Endothelial cell of umbilical vein (primary cell): ENCODE results near the gene ANKRD39. TPM values are rescaled to one million over a fixed set of nuclear protein-coding genes. Genes with fewer than 3 reads are reported as not detected.

Experiments
- BruUV-seq: library from RNA; stranded (reverse); fragments of 400-500 nt; replicated peaks from 2 replicates; lab custom pipeline; 2021; lab: Mats Ljungman, UMichigan
- CTCF ChIA-PET: fragments of 300-600, 350-600 bp; sonication (Branson Sonifier 250); formaldehyde crosslinking; loops from one replicate; lab custom pipeline; 2021; ENCODE audit warnings: antibody characterized with exemption, inconsistent platforms; lab: Charles Lee
- POLR2A ChIA-PET: fragments of 300-600, 350-600 bp; sonication (Branson Sonifier 250); formaldehyde crosslinking; loops from one replicate; lab custom pipeline; 2021; ENCODE audit warnings: antibody characterized with exemption, inconsistent platforms; lab: Charles Lee
- DNase-seq: peaks from one replicate; pipeline ENCODE4 v3.0.0-alpha.2; 2011; ENCODE audit warnings: low read depth, low spot score
- FAIRE-seq: peaks from 2 replicates; lab custom pipeline; 2011; peaks lifted over from hg19 to GRCh38; lab: Jason Lieb, UNC
- H2AFZ ChIP-seq: 2 replicates; pipeline ENCODE4 v1.6.0; 2012; ENCODE audit warnings: low read depth, low read length, control low read depth, inconsistent platforms
- H3K27ac ChIP-seq: 2 replicates; pipeline ENCODE4 v1.5.1; 2011; ENCODE audit warnings: low read depth, mild to moderate bottlenecking, control low read depth, low read length, moderate library complexity; ENCODE audit not compliant: insufficient read depth
- H3K27me3 ChIP-seq, 2 experiments: 2 replicates each; pipeline versions ENCODE4 v1.6.0 to v1.6.1; 2011; ENCODE audit warnings: low read length in 2 of 2, mixed read lengths in 1 of 2; ENCODE audit not compliant: control insufficient read depth in 2 of 2, insufficient read depth in 2 of 2
- H3K36me3 ChIP-seq, 2 experiments: 2 replicates in 1 of 2; 3 replicates in 1 of 2; pipeline ENCODE4 v1.5.1; 2011; ENCODE audit warnings: low read length in 2 of 2, mild to moderate bottlenecking in 1 of 2, moderate library complexity in 1 of 2; ENCODE audit not compliant: control insufficient read depth in 2 of 2, insufficient read depth in 2 of 2; ENCODE audit errors: extremely low read depth in 1 of 2
- H3K4me1 ChIP-seq: 3 replicates; pipeline ENCODE4 v1.5.1; 2011; ENCODE audit warnings: mild to moderate bottlenecking, low read length; ENCODE audit not compliant: control insufficient read depth, insufficient read depth; ENCODE audit errors: extremely low read depth
- H3K4me2 ChIP-seq: 2 replicates; pipeline ENCODE4 v1.6.1; 2011; ENCODE audit warnings: low read length, control low read depth, mixed read lengths; ENCODE audit not compliant: insufficient read depth
- H3K4me3 ChIP-seq, 3 experiments: fragments of 200-600 bp in 1 of 3; sonication (generic), shearing (Covaris generic) in 1 of 3; replicated peaks in 1 of 3; 2 replicates each; pipeline ENCODE4 v1.5.1; 2011 to 2016; ENCODE audit warnings: control low read depth in 3 of 3, low read length in 3 of 3, mild to moderate bottlenecking in 2 of 3, inconsistent platforms in 1 of 3, low read depth in 1 of 3, moderate library complexity in 1 of 3; ENCODE audit not compliant: insufficient read depth in 1 of 3
- H3K79me2 ChIP-seq: 2 replicates; pipeline ENCODE4 v1.6.0; 2012; ENCODE audit warnings: low read length, inconsistent platforms; ENCODE audit not compliant: control insufficient read depth, insufficient read depth
- H3K9ac ChIP-seq: replicated peaks from 2 replicates; pipeline ENCODE3; 2011; ENCODE audit warnings: low read length, control low read depth; ENCODE audit not compliant: insufficient read depth; ENCODE audit errors: extremely low read depth
- H3K9me1 ChIP-seq: replicated peaks from 3 replicates; pipeline ENCODE4 v1.6.0; 2011; ENCODE audit warnings: mild to moderate bottlenecking, low read length; ENCODE audit not compliant: control insufficient read depth, insufficient read depth; ENCODE audit errors: extremely low read depth
- H3K9me3 ChIP-seq: replicated peaks from 2 replicates; pipeline ENCODE4 v1.5.1; 2012; ENCODE audit warnings: low read length, inconsistent platforms; ENCODE audit not compliant: control insufficient read depth, insufficient read depth
- H4K20me1 ChIP-seq: replicated peaks from 2 replicates; pipeline ENCODE3; 2011; ENCODE audit warnings: mild to moderate bottlenecking, low read length; ENCODE audit not compliant: control insufficient read depth, insufficient read depth; ENCODE audit errors: extremely low read depth
- CTCF ChIP-seq, 2 donors: IDR thresholded peaks; 1 replicate in 1 of 2; 2 replicates in 1 of 2; pipeline ENCODE4 v1.5.1; 2011; ENCODE audit warnings: low read length in 2 of 2, mild to moderate bottlenecking in 2 of 2, moderate library complexity in 2 of 2, control low read depth in 1 of 2, inconsistent platforms in 1 of 2, low read depth in 1 of 2; ENCODE audit not compliant: insufficient read depth in 1 of 2; ENCODE audit errors: extremely low read depth in 1 of 2
- EZH2 ChIP-seq: IDR thresholded peaks from 2 replicates; pipeline ENCODE4 v1.6.1; 2012; ENCODE audit warnings: borderline replicate concordance, low read depth, mild to moderate bottlenecking, moderate library complexity, low read length, inconsistent platforms; ENCODE audit not compliant: severe bottlenecking
- FOS ChIP-seq: IDR thresholded peaks from 2 replicates; pipeline ENCODE4 v1.6.1; 2011; ENCODE audit warnings: mild to moderate bottlenecking, low read length, moderate library complexity, borderline replicate concordance; ENCODE audit not compliant: insufficient read depth
- GATA2 ChIP-seq: IDR thresholded peaks from 2 replicates; pipeline ENCODE4 v1.7.0; 2011; ENCODE audit warnings: low read depth, mild to moderate bottlenecking, moderate library complexity, mixed read lengths, low read length; ENCODE audit not compliant: insufficient read length, insufficient read depth
- JUN ChIP-seq: IDR thresholded peaks from 2 replicates; pipeline ENCODE4 v1.6.1; 2011; ENCODE audit warnings: borderline replicate concordance, low read depth; ENCODE audit not compliant: insufficient read length, insufficient read depth
- MAX ChIP-seq: IDR thresholded peaks from 2 replicates; pipeline ENCODE4 v1.6.1; 2011; ENCODE audit not compliant: insufficient read depth, insufficient read length
- MYC ChIP-seq: IDR thresholded peaks from one replicate; pipeline ENCODE4 v1.6.1; 2011; ENCODE audit warnings: mild to moderate bottlenecking, low read depth, low read length
- POLR2A ChIP-seq: IDR thresholded peaks from 2 replicates; pipeline ENCODE4 v1.6.1; 2012; ENCODE audit warnings: low read depth, mild to moderate bottlenecking, control low read depth, low read length
- POLR2AphosphoS5 ChIP-seq: IDR thresholded peaks from 2 replicates; pipeline ENCODE4 v1.6.1; 2012; ENCODE audit warnings: low read depth, mild to moderate bottlenecking, control low read depth, low read length, moderate library complexity; ENCODE audit not compliant: insufficient read depth
- dilution Hi-C: fragments of 300-500 bp; cut with MboI; formaldehyde crosslinking; loops from one replicate; pipeline ENCODE4 v1.15.0; 2019; ENCODE audit warnings: low sequenced_read_pairs; ENCODE audit not compliant: extremely low pct_ligation_motif_present
- intact Hi-C: fragments of 100-400 bp; cut with micrococcal nuclease; formaldehyde crosslinking; loops from one replicate; pipeline ENCODE4 v1.10.0; 2022
- polyA plus RNA-seq, 4 experiments: library from polyadenylated mRNA; depleted of rRNA in 3 of 4; stranded (reverse) in 3 of 4; unstranded in 1 of 4; fragments of >200 nt; gene quantifications; 2 replicates each; pipeline versions ENCODE4 v1.2.1 to v1.2.3, GENCODE V29; 2011 to 2012; ENCODE audit warnings: missing spikeins in 1 of 4
- total RNA-seq: library from RNA; stranded (reverse); gene quantifications from 2 replicates; pipeline ENCODE4 v1.2.3, GENCODE V29; 2021

The ANKRD39 gene
- total and polyA plus RNA-seq, 2 donors (not counting 3 experiments of a cell fraction or from before 2014, with no cell fraction given) = 14.7 to 17.9 TPM

GRCh38 chr2:96801786-96802595, 55.8 kb downstream of the ANKRD39 start:
- intact Hi-C loops = loop anchor here (5.0 kb wide), 2 partner anchors 40 to 165 kb away; partner anchors contain the start of genes CNNM4 and KANSL3
- BruUV-seq = no TSS peak
- no peaks in the 10 kb centered on the region for H3K4me1 ChIP-seq
- TF ChIP-seq EZH2 (no peak), GATA2 (no peak), POLR2AphosphoS5 (no peak), FOS (no peak), MYC (no peak), POLR2A (no peak), MAX (no peak), CTCF (IDR thresholded peaks at IDR 0.05; ENCODE audit: extremely low read depth in 1 of 2, insufficient read depth in 1 of 2, low read depth in 1 of 2, low read length in 2 of 2) (no peak), JUN (no peak)
- no peaks in the 10 kb centered on the region for H3K79me2 ChIP-seq
- ChIA-PET POLR2A (no interaction called here), CTCF (interaction anchor here (0.7 to 1.3 kb wide), 4 partner anchors 10 to 65 kb away, joined by 3 to 12 read pairs (median 4); partner anchors contain the start of gene CNNM3)
- no peaks in the 10 kb centered on the region for H3K27me3 ChIP-seq
- H3K9me3 ChIP-seq = no peaks in the 10 kb centered on the region
- dilution Hi-C loops = no loop called here
- H4K20me1 ChIP-seq = no peaks in the 10 kb centered on the region
- H3K4me3 ChIP-seq = no peak overlapping the region
- no peak overlapping the region for H2AFZ ChIP-seq
- no peak overlapping the region for H3K9ac ChIP-seq
- H3K9me1 ChIP-seq = no peaks in the 10 kb centered on the region
- DNase-seq (no peak), FAIRE-seq (no peak)
- H3K27ac ChIP-seq = no peak overlapping the region
- no peaks in the 10 kb centered on the region for H3K36me3 ChIP-seq
- no peak overlapping the region for H3K4me2 ChIP-seq
